GM23248 (cell line): ENCODE data around the gene FKTN.

ENCODE experiments used
- EZH2 ChIP-seq: fragments of 200-600 bp; sonication (generic); IDR thresholded peaks from 2 replicates; pipeline ENCODE4 v1.6.1; 2018; ENCODE audit warnings: antibody characterized with exemption, mild to moderate bottlenecking; ENCODE audit not compliant: insufficient read depth, poor library complexity, severe bottlenecking
- EZH2phosphoT487 ChIP-seq: fragments of 200-600 bp; sonication (generic); IDR thresholded peaks from 2 replicates; pipeline ENCODE4 v1.6.1; 2018; ENCODE audit warnings: antibody characterized with exemption, moderate library complexity, mild to moderate bottlenecking, low read depth; ENCODE audit not compliant: insufficient read depth

GRCh38 chr9:105661011-105661410 lies 103.1 kb downstream of the FKTN start:
- TF ChIP-seq EZH2phosphoT487 (no peak), EZH2 (no peak)
